Measurements from ENCODE around the gene RPUSD3. TPM values are rescaled to one million over a fixed set of nuclear protein-coding genes. Genes with fewer than 3 reads are reported as not detected.

RPUSD3 gene
- total RNA-seq, 4 donors from 2014 or later = 33.0 to 48.1 (median 45.0) TPM

Other genes with a start within 250 kb of the RPUSD3 start
- gene MTMR14, start 194.5 kb downstream of the RPUSD3 start, total RNA-seq = 10 to 100 TPM; 14.1 to 27.3 (median 21.1) TPM
- under 1 TPM in 2 of 4 donors, not detected in 2; 0.33 to 0.42 TPM for gene CPNE9, start 140.2 kb downstream of the RPUSD3 start, total RNA-seq
- 10 to 100 TPM; 16.2 to 23.3 (median 21.1) TPM for gene BRPF1, start 112.3 kb downstream of the RPUSD3 start, total RNA-seq
- gene OGG1, start 94.1 kb downstream of the RPUSD3 start, total RNA-seq = 10 to 100 TPM; 18.6 to 28.3 (median 24.9) TPM
- 10 to 100 TPM; 53.6 to 78.9 (median 70.2) TPM for gene CAMK1, start 74.1 kb downstream of the RPUSD3 start, total RNA-seq
- 10 to 100 TPM; 64.4 to 80.9 (median 74.6) TPM for gene TADA3, start 51.5 kb downstream of the RPUSD3 start, total RNA-seq
- 100 to 1,000 TPM; 129 to 191 (median 164) TPM for gene ARPC4, start 50.9 kb downstream of the RPUSD3 start, total RNA-seq
- 10 to 100 TPM; 15.5 to 56.5 (median 25.6) TPM for gene TTLL3, start 33.7 kb downstream of the RPUSD3 start, total RNA-seq
- 1 to 10 TPM in 2 of 4 donors, under 1 TPM in 2; 0.78 to 2.4 (median 1.0) TPM for gene CIDEC, start 36.2 kb upstream of the RPUSD3 start, total RNA-seq
- gene JAGN1, start 46.6 kb upstream of the RPUSD3 start, total RNA-seq = 10 to 100 TPM; 17.9 to 39.8 (median 26.4) TPM
- gene IL17RE, start 58.8 kb upstream of the RPUSD3 start, total RNA-seq = 1 to 10 TPM in 3 of 4 donors, under 1 TPM in 1; 0.99 to 1.7 (median 1.2) TPM
- 10 to 100 TPM; 40.3 to 60.4 (median 51.3) TPM for gene IL17RC, start 73.1 kb upstream of the RPUSD3 start, total RNA-seq
- gene CRELD1, start 89.8 kb upstream of the RPUSD3 start, total RNA-seq = 10 to 100 TPM; 38.6 to 62.9 (median 52.0) TPM
- gene PRRT3, start 108.4 kb upstream of the RPUSD3 start, total RNA-seq = 1 to 10 TPM in 3 of 4 donors, under 1 TPM in 1; 0.83 to 2.5 (median 2.0) TPM
- gene EMC3, start 142.8 kb upstream of the RPUSD3 start, total RNA-seq = 10 to 100 TPM; 36.5 to 72.6 (median 56.1) TPM
- 1 to 10 TPM in 2 of 4 donors, under 1 TPM in 2; 0.52 to 2.3 (median 1.1) TPM for gene FANCD2, start 182.4 kb upstream of the RPUSD3 start, total RNA-seq